Brain microvascular endothelial cell (primary cell): Measurements from ENCODE around the gene DMRTC2.
A peak's percentile ranks its signal among the peaks of the same experiment; 100 is the strongest.

Source experiments
- DNase-seq: peaks from one replicate; pipeline ENCODE4 v3.0.0-alpha.2; 2020
- H3K27ac ChIP-seq: fragments of 250-450 bp; sonication (Bioruptor Pico); 2 replicates; pipeline ENCODE4 v1.5.1; 2020; ENCODE audit warnings: mild to moderate bottlenecking, moderate library complexity
- H3K27me3 ChIP-seq: fragments of 250-450 bp; sonication (Bioruptor Pico); replicated peaks from 2 replicates; pipeline ENCODE4 v1.5.1; 2020; ENCODE audit warnings: mild to moderate bottlenecking
- H3K36me3 ChIP-seq: fragments of 250-450 bp; sonication (Bioruptor Pico); replicated peaks from 2 replicates; pipeline ENCODE4 v1.5.1; 2020; ENCODE audit warnings: mild to moderate bottlenecking
- H3K4me3 ChIP-seq: 2 replicates; pipeline ENCODE4 v1.5.1; 2011; ENCODE audit warnings: low read depth, mild to moderate bottlenecking, control low read depth, low read length, moderate library complexity
- CTCF ChIP-seq: IDR thresholded peaks from 2 replicates; pipeline ENCODE4 v1.5.1; 2011; ENCODE audit warnings: low read depth, mild to moderate bottlenecking, moderate library complexity, low read length, control low read depth, inconsistent platforms; ENCODE audit errors: missing control alignments
- in situ Hi-C: cut with HindIII; loops from 2 replicates; pipeline ENCODE4 v1.10.0; 2017; ENCODE audit warnings: low sequenced_read_pairs, low pct_ligation_motif_present

DMRTC2 gene

GRCh38 chr19:41853768-41854167 lies 8.9 kb downstream of the DMRTC2 start:
- Histone ChIP-seq H3K27me3 (peaks cover 12% of the 10 kb centered on the region), H3K27ac (no peak overlapping the region), H3K4me3 (no peak overlapping the region), H3K36me3 (no peaks in the 10 kb centered on the region)
- TF ChIP-seq CTCF: no peak
- in situ Hi-C loops: no loop called here
- no peak for DNase-seq

- peak overlapping the region; percentile 47 for H3K4me3 ChIP-seq
- H3K27me3 ChIP-seq: no peaks in the 10 kb centered on the region
- peaks cover 35% of the 10 kb centered on the region for H3K36me3 ChIP-seq
- no peak for DNase-seq
- no peak for TF ChIP-seq CTCF
- H3K27ac ChIP-seq: no peak overlapping the region
- in situ Hi-C loops: no loop called here
Measured at GRCh38 chr19:41859213-41859617, 14.4 kb downstream of the DMRTC2 start.

- peaks cover 41% of the 10 kb centered on the region for H3K36me3 ChIP-seq
- H3K4me3 ChIP-seq: peak within 1 kb of the TSS; percentile 99
- peak within 1 kb of the TSS; percentile 82 for H3K27ac ChIP-seq
- peak; percentile 71 for TF ChIP-seq CTCF
- in situ Hi-C loops: no loop called here
- H3K27me3 ChIP-seq: no peaks in the 10 kb centered on the region
- peak; percentile 95 for DNase-seq
Measured at GRCh38 chr19:41859618-41860418, 15.0 kb downstream of the DMRTC2 start, which contains the start of gene RPS19. Gene RPS19, plus strand, starts transcription at chr19:41860255. Its CDS starts 520 bp downstream, at chr19:41860775.

- DNase-seq: no peak
- in situ Hi-C loops: no loop called here
- Histone ChIP-seq H3K27me3 (no peaks in the 10 kb centered on the region), H3K36me3 (peaks cover 49% of the 10 kb centered on the region), H3K4me3 (peak overlapping the region; percentile 99), H3K27ac (peak overlapping the region; percentile 82)
- TF ChIP-seq CTCF: no peak
Measured at GRCh38 chr19:41860419-41861115, 15.7 kb downstream of the DMRTC2 start.

GRCh38 chr19:41861116-41861768 lies 16.4 kb downstream of the DMRTC2 start:
- H3K27ac ChIP-seq: peak overlapping the region; percentile 82
- peak overlapping the region; percentile 99 for H3K4me3 ChIP-seq
- H3K27me3 ChIP-seq: no peaks in the 10 kb centered on the region
- H3K36me3 ChIP-seq: peaks cover 54% of the 10 kb centered on the region
- no peak for TF ChIP-seq CTCF
- no peak for DNase-seq
- in situ Hi-C loops: no loop called here
